NCI-H1092 (cell line): Measurements from ENCODE around the gene AHCTF1.

Experiments
- DNase-seq: peaks from one replicate; lab custom pipeline; 2025; lab: John Stamatoyannopoulos, UW

Gene AHCTF1

GRCh38 chr1:246798606-246799496 lies 132.9 kb downstream of the AHCTF1 start:
- no peak for DNase-seq

GRCh38 chr1:246798107-246798506 lies 133.6 kb downstream of the AHCTF1 start:
- no peak for DNase-seq

- no peak for DNase-seq
Measured at GRCh38 chr1:246797597-246797996, 134.2 kb downstream of the AHCTF1 start.

- DNase-seq: no peak
Measured at GRCh38 chr1:246797157-246797556, 134.6 kb downstream of the AHCTF1 start.

GRCh38 chr1:246795906-246796694 lies 135.6 kb downstream of the AHCTF1 start:
- DNase-seq: no peak

- DNase-seq: no peak
Measured at GRCh38 chr1:246794828-246795671, 136.7 kb downstream of the AHCTF1 start.

- DNase-seq: no peak
Measured at GRCh38 chr1:246794048-246794827, 137.5 kb downstream of the AHCTF1 start.

- DNase-seq: no peak
Measured at GRCh38 chr1:246793356-246793896, 138.3 kb downstream of the AHCTF1 start.

GRCh38 chr1:246792603-246793002 lies 139.1 kb downstream of the AHCTF1 start:
- no peak for DNase-seq

GRCh38 chr1:246791303-246791918 lies 140.3 kb downstream of the AHCTF1 start:
- no peak for DNase-seq

- DNase-seq: no peak
Measured at GRCh38 chr1:246790833-246791232, 140.9 kb downstream of the AHCTF1 start.

- no peak for DNase-seq
Measured at GRCh38 chr1:246790364-246790763, 141.4 kb downstream of the AHCTF1 start.

- DNase-seq: no peak
Measured at GRCh38 chr1:246789454-246790339, 142.1 kb downstream of the AHCTF1 start.
